GM18505 (cell line): ENCODE results near the gene EGLN3.
A peak's percentile ranks its signal among the peaks of the same experiment; 100 is the strongest.

Experiments used
- ATAC-seq: cut with Tn5 transposase; IDR thresholded peaks from one replicate; pipeline ENCODE4 v1.9.1; 2021; ENCODE audit not compliant: unreplicated experiment
- POLR2A ChIP-seq: IDR thresholded peaks from 4 replicates; pipeline ENCODE4 v1.6.1; 2011; ENCODE audit warnings: borderline replicate concordance; ENCODE audit not compliant: insufficient read depth, insufficient read length; ENCODE audit errors: extremely low read depth

The EGLN3 gene

DNA sequence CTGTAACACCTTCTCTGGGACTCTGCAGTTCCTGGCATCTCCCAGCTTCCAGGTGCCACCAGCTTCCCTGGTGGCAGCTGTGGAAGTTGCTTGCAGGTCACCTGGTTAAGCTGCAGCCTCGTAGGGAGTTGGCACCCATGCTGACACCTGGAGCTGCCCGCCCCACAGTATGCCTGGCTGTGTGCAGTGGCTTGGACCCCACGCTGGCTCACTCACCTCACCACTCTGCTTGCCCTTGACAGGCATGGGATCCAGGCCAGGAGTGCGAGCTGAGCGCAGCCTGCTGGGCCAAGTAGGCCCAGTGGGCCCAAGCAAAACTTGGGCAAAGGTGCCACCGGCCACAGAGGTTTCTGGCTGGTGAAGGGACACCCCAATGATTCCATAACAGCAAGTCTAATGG, 48.5 kb downstream of the EGLN3 start:
- no peak for TF ChIP-seq POLR2A
- no peak for ATAC-seq

DNA sequence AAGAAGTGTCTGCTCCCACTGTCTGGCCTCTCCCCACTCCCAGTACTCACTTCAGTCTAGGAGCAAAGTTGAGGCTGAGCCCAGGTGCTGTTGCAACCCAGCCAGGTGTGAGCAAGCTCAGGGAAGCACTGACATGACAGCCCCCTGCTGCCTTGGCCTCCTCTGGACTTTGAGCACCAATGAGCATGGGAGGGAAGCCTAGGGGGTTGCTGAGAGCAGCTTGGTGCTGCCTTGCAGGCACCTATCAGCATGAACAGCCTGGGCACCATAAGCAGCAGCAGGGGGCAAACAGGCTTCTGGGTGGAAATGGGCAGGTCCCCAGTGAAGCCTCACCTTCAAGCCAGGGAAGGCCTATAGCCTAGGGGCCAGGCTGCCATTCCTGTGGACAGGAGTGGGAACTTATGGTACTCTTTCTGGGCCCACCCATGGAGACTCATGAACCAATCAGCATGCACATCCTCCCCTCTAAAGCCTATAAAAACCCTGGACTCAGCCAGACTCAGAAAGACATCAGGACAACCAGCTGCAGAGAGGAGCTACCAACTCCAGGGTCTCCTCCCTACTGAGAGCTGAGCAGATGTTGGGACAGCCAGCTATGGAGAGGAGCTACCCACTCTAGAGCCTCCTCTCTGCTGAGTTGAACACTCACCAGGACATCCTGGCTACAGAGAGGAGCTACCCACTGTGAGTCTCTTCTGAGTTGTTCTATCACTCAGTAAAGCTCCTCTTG, 49.3 kb downstream of the EGLN3 start:
- no peak for ATAC-seq

DNA sequence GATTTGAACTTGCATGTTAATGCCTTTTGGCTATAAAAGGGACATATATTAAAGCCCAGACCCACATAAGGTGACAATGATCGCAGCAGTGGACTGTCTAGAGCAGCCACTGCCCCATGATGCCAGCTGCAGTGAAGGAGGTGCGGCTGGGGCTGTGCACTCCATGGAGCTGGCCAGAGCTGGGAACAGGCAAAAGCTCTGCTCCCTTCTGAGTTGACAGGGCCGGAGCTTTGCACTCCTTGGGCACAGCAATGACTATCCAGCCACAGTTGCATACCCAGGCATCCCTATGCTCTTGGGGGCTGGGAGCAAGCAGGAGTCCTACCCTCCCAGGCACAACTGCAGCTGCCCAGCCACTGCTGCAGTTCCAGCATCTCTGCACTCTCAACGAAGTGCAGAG, 50.2 kb downstream of the EGLN3 start:
- no peak for ATAC-seq
- TF ChIP-seq POLR2A: no peak

More for the DNA sequence above, 49.3 kb downstream of the EGLN3 start:
- TF ChIP-seq POLR2A: no peak

DNA sequence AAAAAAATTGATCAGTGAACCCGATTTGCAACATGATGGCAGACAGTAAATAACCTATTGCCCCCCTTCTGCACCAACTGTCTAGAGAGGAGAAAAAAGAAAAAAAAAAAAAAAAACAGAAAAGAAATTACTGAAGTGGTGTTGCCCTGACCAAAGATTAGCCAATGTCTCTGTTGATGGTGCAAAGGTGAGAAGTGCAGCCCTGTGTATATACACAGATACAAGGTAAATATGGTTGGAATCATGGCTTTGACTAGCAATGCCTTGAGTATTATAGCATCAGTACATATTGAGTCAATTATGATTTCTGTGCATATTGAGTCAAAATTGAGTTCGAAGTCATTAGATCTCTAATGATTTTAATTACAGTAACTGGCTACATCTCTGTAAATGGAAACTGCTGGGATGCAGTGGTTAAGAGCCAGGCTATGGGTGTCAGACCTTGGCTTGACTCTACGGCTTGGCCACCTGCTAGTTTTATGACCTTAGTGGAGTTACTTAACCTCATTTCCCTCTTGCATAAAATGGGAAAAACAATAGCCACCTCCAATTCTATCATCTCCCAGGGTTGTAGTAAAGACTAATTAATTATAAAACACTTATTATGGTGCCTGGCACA, 51.0 kb downstream of the EGLN3 start:
- no peak for TF ChIP-seq POLR2A
- ATAC-seq: no peak

DNA sequence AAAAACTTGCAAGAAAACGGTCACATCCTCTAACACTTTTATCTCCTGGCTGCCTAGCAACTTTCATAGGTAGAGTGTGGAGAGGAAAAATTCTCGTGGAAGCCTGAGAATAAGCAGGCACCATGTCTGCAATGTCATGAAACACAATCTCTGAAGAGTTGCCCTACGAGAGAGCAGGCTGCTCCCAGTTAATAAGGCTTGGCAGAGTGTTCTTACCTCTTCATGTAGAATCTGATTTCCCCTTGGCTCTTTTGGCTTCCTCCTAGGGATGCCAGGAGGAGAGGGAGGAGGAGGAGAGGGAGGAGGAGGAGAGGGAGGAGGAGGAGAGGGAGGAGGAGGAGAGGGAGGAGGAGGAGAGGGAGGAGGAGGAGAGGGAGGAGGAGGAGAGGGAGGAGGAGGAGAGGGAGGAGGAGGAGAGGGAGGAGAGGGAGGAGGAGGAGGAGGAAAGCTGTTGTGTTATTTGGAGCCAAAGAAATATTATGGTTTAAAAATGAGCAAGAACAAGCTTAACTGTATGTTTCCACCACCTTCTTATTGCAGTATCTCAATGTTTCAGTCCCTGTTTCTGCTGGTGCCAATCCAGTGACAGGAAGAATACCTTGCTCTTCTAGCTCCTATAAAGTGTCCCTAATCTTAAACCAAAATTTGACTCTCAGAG, 52.9 kb downstream of the EGLN3 start:
- TF ChIP-seq POLR2A: no peak
- ATAC-seq: no peak

DNA sequence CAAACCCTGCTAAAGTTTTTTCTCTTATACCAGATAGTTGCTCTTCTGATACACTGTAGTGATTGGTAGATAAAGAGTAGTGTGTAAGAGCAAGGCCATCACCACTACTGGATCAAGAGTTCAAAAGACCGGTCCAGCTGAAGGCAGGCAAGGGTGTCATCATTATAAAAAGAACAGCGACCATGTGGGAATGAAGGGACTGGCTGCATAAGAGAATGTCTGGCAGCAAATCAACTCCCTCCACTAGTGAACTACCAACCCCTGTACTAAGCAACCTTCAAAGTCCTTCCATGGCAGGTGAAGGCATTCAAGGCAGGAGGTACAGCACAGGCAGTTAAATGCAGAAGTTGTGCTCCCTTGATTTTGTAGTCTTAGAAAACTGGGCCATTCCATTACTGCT, 53.5 kb downstream of the EGLN3 start:
- ATAC-seq: no peak
- no peak for TF ChIP-seq POLR2A

DNA sequence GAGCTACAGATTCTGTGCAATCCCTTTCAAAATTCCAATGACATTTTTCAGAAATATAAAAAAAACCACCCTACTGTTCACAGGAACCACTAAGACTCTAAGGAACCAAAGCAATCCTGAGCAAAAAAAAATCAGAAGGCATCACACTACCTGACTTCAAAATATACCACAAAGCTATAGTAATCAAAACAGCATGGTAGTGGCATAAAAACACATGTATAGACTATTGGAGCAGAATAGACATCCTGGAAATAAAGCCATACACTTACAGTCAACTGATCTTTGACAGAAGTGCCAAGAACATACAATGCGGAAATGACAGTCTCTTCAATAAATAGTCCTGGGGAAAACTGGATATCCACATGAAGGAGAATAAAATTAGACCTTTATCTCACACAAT, 56.5 kb downstream of the EGLN3 start:
- no peak for TF ChIP-seq POLR2A
- no peak for ATAC-seq

DNA sequence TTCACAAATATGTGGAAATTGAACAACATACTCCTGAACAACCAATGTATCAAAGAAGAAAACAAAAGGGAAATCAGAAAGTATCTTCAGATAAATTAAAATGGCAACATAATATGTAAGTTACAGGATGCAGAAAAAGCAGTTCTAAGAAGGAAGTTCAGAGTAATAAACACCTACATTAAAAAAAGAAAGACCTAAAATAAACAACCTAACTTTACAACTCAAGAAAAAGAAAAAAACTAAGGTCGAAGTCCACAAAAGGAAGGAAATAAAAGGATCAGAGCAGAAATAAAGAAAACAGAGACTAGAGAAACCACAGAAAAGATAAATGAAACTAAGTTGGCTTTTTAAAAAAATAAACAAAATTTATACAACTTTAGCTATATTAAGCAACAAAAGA, 59.2 kb downstream of the EGLN3 start:
- no peak for TF ChIP-seq POLR2A
- no peak for ATAC-seq

DNA sequence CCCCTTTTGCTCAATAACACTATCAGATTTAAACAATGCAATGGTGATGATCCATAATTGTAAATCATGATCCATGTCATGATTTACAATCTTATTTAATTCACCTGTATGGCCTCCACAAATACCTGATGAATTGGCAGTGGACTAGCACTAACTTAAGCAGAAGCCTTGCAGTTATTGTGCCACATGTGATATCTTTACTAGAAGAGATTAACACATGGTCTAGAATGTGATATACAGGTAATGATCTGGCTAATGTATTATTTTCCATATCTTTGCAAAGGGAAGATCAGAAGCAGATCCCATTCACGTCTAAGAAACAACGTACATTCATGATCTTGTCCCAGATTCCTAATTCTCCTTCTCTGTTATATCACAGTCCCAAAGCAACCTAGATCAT, 66.0 kb downstream of the EGLN3 start:
- no peak for TF ChIP-seq POLR2A
- ATAC-seq: no peak

DNA sequence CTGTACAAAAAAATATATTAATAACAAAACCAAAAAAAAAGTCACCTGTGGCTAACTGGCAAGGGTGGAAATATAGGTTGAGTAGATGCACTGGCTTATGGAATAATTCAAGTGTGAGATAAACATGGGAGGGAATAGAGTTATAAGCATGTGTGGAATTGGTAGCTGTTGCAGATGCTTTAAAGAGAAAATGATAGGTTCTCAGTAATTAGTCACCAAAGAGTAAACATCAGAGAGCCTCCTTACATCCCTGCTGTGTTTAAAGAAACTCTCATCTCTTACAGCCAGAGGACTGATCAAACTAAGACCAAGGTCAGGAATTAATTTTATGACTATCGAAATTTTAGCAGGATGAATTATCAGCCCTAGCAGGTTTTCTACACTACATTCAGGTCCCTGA, 70.5 kb downstream of the EGLN3 start:
- no peak for ATAC-seq
- TF ChIP-seq POLR2A: no peak

DNA sequence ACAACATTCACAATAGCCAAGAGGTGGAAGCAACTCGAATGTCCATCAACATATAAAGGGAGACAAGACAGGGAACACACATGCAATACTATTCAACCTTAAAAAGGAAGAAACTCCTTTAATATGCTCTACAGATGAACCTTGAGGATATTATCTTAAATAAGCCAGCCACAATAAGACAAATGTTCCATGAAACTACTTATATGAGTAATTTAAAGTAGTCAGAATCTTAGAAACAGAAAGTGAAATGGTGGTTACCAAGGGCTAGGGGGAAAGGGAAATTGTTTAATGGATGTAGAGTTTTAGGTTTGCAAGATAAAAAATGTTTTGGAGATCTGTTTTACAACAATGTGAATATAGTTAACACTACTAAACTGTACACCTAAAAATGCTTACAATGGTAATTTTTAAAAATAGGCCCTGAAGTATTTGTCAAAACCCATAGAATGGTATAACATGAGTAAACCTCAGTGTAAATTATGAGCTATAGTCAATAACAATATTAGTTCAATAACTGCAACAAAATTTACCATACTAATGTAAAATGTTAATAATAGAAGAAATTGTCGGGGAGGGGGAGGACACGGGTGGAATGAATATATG, 71.1 kb downstream of the EGLN3 start:
- peak; percentile 55 for ATAC-seq
- TF ChIP-seq POLR2A: no peak

DNA sequence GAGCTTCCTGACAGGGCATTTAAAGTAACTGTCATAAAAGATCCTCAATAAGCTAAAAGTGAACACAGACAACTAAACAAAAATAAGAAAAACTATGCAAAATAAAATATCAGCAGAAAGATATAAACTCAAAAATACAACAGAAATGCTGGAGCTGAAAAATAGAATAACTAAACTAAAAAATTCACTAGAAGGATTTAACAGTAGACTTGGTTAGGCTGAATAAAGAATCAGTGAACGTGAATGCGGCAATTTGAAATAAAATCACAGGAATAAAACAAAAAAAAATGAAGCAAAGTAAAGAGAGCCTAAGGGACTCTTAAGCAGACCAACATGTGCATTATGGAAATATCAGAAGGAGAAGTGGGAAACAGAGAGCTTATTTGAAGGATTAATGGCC, 74.6 kb downstream of the EGLN3 start:
- ATAC-seq: no peak
- no peak for TF ChIP-seq POLR2A
